ENCODE measurements around the gene PRR23E. TPM values are rescaled to one million over a fixed set of nuclear protein-coding genes. Genes with fewer than 3 reads are reported as not detected.

The PRR23E gene
- total and polyA plus RNA-seq, 10 of the 15 experiments (the other 5 are each of a cell fraction or from before 2014, with no cell fraction given): not detected

GRCh38 chr3:127226457-127226856 lies 33.5 kb downstream of the PRR23E start:
- H3K9ac ChIP-seq (ENCODE audit: control insufficient read depth, insufficient read depth, low read length): no peak overlapping the region
- H3K4me3 ChIP-seq: no peak overlapping the region
- ChIA-PET POLR2A (interaction anchor here (0.6 to 1.0 kb wide), 5 partner anchors 9 to 258 kb away, joined by 3 to 6 read pairs (median 4); no protein-coding TSS in a partner anchor), RAD21 (ENCODE audit: unreplicated experiment) (interaction anchor here (0.6 to 4.5 kb wide), 2 partner anchors 10 to 78 kb away, joined by 3 to 31 read pairs; no protein-coding TSS in a partner anchor), SMC1A (ENCODE audit: uncharacterized antibody, unreplicated experiment) (interaction anchor here (0.9 to 3.7 kb wide), 6 partner anchors 9 to 71 kb away, joined by 3 to 24 read pairs (median 6); no protein-coding TSS in a partner anchor), CTCF (interaction anchor here (1.0 to 1.3 kb wide), 5 partner anchors 10 to 79 kb away, joined by 3 to 4 read pairs (median 3); no protein-coding TSS in a partner anchor)
- FAIRE-seq (no peak), ATAC-seq (no peak), DNase-seq (ENCODE audit: low read depth, low spot score) (no peak)
- H2AFZ ChIP-seq (ENCODE audit: control insufficient read depth, low read depth, low read length): no peak overlapping the region
- TF ChIP-seq RCOR1 (conservative IDR thresholded peaks at IDR 0.05; ENCODE audit: low read depth, low read length) (no peak), IRF4 (IDR thresholded peaks at IDR 0.05; ENCODE audit: low read depth, low read length) (no peak), MTA2 (IDR thresholded peaks at IDR 0.05; ENCODE audit: low read depth) (no peak), SREBF1 (IDR thresholded peaks at IDR 0.05; ENCODE audit: low read length) (no peak)
- no peaks in the 10 kb centered on the region; a peak in 1 of 4 replicates for H3K27me3 ChIP-seq (replicated peaks in 1 of 2; ENCODE audit: control insufficient read depth in 2 of 2, insufficient read depth in 2 of 2, low read length in 1 of 2)
- no peaks in the 10 kb centered on the region for H4K20me1 ChIP-seq (ENCODE audit: control insufficient read depth, insufficient read depth)
- H3K4me2 ChIP-seq (ENCODE audit: control insufficient read depth, insufficient read depth): no peak overlapping the region
- H3K79me2 ChIP-seq (ENCODE audit: control insufficient read depth, insufficient read depth, low read length): no peaks in the 10 kb centered on the region
- H3K4me1 ChIP-seq (ENCODE audit: control insufficient read depth, insufficient read depth, low read length): peaks cover 4% of the 10 kb centered on the region
- intact Hi-C loops (cut with micrococcal nuclease; ENCODE audit: unreplicated experiment): no loop called here
- in situ Hi-C loops (cut with MboI): no loop called here
- no TSS peak for BruUV-seq (replicated peaks)
- H3K9me3 ChIP-seq (replicated peaks; ENCODE audit: control insufficient read depth, insufficient read depth, low read length): peaks cover 2% of the 10 kb centered on the region; the same call in 2 of the 3 replicates
- 11% methylated on average over 3 of the region's 3 CpGs for WGBS (ENCODE audit: insufficient coverage, insufficient replicate concordance, low lambda C conversion rate, missing lambda C conversion rate)
- no peak overlapping the region for H3K27ac ChIP-seq (ENCODE audit: control insufficient read depth, insufficient read depth)
- H3K36me3 ChIP-seq (ENCODE audit: control insufficient read depth in 2 of 2, insufficient read depth in 2 of 2, low read length in 1 of 2): no peaks in the 10 kb centered on the region

GRCh38 chr3:127226946-127227842 lies 34.3 kb downstream of the PRR23E start:
- ChIA-PET POLR2A (interaction anchor here (0.6 to 1.0 kb wide), 5 partner anchors 11 to 258 kb away, joined by 3 to 5 read pairs (median 3); no protein-coding TSS in a partner anchor), SMC1A (ENCODE audit: uncharacterized antibody, unreplicated experiment) (interaction anchor here (0.6 to 2.7 kb wide), 6 partner anchors 10 to 316 kb away, joined by 3 to 16 read pairs (median 4); no protein-coding TSS in a partner anchor)
- no peak for TF ChIP-seq MYB (IDR thresholded peaks at IDR 0.05; ENCODE audit: borderline replicate concordance, low read depth, low read length)
- TF ChIP-seq NBN (IDR thresholded peaks at IDR 0.05): no peak
- TF ChIP-seq MXI1 (IDR thresholded peaks at IDR 0.05; ENCODE audit: low read depth, low read length): no peak
- no peak for TF ChIP-seq LARP7 (IDR thresholded peaks at IDR 0.05)
- no peak for TF ChIP-seq IKZF1 (conservative IDR thresholded peaks at IDR 0.05)
- TF ChIP-seq SRF (IDR thresholded peaks at IDR 0.05; ENCODE audit: low read depth in 2 of 2, low read length in 2 of 2): no peak
- no peak for TF ChIP-seq ZNF384 (IDR thresholded peaks at IDR 0.05; ENCODE audit: borderline replicate concordance, low read depth, low read length)
- TF ChIP-seq ELK1 (IDR thresholded peaks at IDR 0.05; ENCODE audit: low read depth, low read length): no peak
- peak; percentile 27 for TF ChIP-seq USF1 (IDR thresholded peaks at IDR 0.05; ENCODE audit: borderline replicate concordance, extremely low read length, insufficient read depth, low read depth, low read length)
- no peak for TF ChIP-seq NFYA (IDR thresholded peaks at IDR 0.05; ENCODE audit: borderline replicate concordance, low read depth, low read length)

More at GRCh38 chr3:127226946-127227842, 34.3 kb downstream of the PRR23E start:
- peaks cover 2% of the 10 kb centered on the region; the same call in 2 of the 3 replicates for H3K9me3 ChIP-seq (replicated peaks; ENCODE audit: control insufficient read depth, insufficient read depth, low read length)
- H3K4me2 ChIP-seq (ENCODE audit: control insufficient read depth, insufficient read depth): no peak overlapping the region
- no peaks in the 10 kb centered on the region for H3K36me3 ChIP-seq (ENCODE audit: control insufficient read depth in 2 of 2, insufficient read depth in 2 of 2, low read length in 1 of 2)
- FAIRE-seq (no peak), ATAC-seq (0 out of 3 replicates have a peak, but pooled peaks have one; percentile 25), DNase-seq (ENCODE audit: low read depth, low spot score) (no peak)
- no peak overlapping the region for H3K9ac ChIP-seq (ENCODE audit: control insufficient read depth, insufficient read depth, low read length)
- in situ Hi-C loops (cut with MboI): no loop called here
- WGBS (ENCODE audit: insufficient coverage, insufficient replicate concordance, low lambda C conversion rate, missing lambda C conversion rate): 40% methylated on average over 19 of the region's 22 CpGs
- no peaks in the 10 kb centered on the region for H4K20me1 ChIP-seq (ENCODE audit: control insufficient read depth, insufficient read depth)
- CTCF ChIA-PET: interaction anchor here (1.1 to 1.7 kb wide), 4 partner anchors 17 to 78 kb away, joined by 3 to 5 read pairs (median 4); no protein-coding TSS in a partner anchor
- no peaks in the 10 kb centered on the region; a peak in 1 of 4 replicates for H3K27me3 ChIP-seq (replicated peaks in 1 of 2; ENCODE audit: control insufficient read depth in 2 of 2, insufficient read depth in 2 of 2, low read length in 1 of 2)
- no peaks in the 10 kb centered on the region; the same call in 1 of the 2 replicates for H3K4me1 ChIP-seq (ENCODE audit: control insufficient read depth, insufficient read depth, low read length)
- no peak overlapping the region for H2AFZ ChIP-seq (ENCODE audit: control insufficient read depth, low read depth, low read length)
- no peak overlapping the region for H3K4me3 ChIP-seq
- RAD21 ChIA-PET (ENCODE audit: unreplicated experiment): interaction anchor here (0.6 to 4.5 kb wide), 4 partner anchors 11 to 825 kb away, joined by 3 to 31 read pairs (median 3); partner anchors contain the start of gene SEC61A1
- H3K27ac ChIP-seq (ENCODE audit: control insufficient read depth, insufficient read depth): no peak overlapping the region
- BruUV-seq (replicated peaks): no TSS peak
- no peaks in the 10 kb centered on the region for H3K79me2 ChIP-seq (ENCODE audit: control insufficient read depth, insufficient read depth, low read length)
- intact Hi-C loops (cut with micrococcal nuclease; ENCODE audit: unreplicated experiment): no loop called here
